ENCODE measurements around the gene PPP2R1A. TPM values are rescaled to one million over a fixed set of nuclear protein-coding genes. Genes with fewer than 3 reads are reported as not detected.

The PPP2R1A gene
- total and polyA plus RNA-seq, 2 of the 13 experiments (the other 11 are each of a cell fraction or from before 2014, with no cell fraction given): 86.7 to 130 TPM

DNA sequence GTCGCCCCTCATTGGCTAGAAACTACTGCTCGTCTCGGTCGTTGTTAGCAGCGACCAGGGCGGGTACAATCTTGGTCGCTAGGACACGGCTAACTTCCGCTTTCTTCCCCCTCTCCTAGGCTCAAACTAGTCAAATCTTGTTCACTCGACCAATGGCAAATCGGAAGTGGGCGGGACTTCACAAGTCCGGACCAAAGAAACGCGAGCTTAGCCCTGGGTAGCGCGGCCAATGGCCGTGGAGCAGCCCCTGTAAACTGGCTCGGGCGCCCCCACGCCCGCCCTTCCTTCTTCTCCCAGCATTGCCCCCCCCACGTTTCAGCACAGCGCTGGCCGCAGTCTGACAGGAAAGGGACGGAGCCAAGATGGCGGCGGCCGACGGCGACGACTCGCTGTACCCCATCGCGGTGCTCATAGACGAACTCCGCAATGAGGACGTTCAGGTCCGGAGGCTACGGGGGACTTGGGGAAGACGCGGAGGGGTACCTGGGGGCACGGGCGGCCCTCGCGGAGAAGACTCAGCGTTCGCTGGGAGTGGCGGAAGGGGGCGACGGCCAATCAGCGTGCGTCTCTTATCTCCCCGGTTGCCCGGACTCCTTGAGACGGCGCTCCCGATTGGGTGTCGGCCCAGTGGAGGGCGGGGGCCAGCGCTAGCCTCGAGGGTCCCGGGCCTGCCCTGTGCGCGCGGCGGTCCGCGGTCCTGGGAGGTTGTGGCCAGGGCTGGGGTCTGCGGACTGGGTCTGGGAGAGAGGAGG lies at the start of gene PPP2R1A (continued):
- TF ChIP-seq SNAI1 (CRISPR knock-in tag; IDR thresholded peaks at IDR 0.05; ENCODE audit: borderline replicate concordance) (peak; percentile 89; the same call in 1 of the 2 replicates), ZNF225 (CRISPR knock-in tag; IDR thresholded peaks at IDR 0.05) (0 out of 2 replicates have a peak, but pooled peaks have one; percentile 26), SP4 (CRISPR knock-in tag; IDR thresholded peaks at IDR 0.05) (peak; percentile 46; the same call in 1 of the 2 replicates), ZNF335 (CRISPR knock-in tag; IDR thresholded peaks at IDR 0.05) (no peak), ZNF605 (CRISPR knock-in tag; IDR thresholded peaks at IDR 0.05) (peak; percentile 43; the same call in 1 of the 2 replicates), KLF16 (CRISPR knock-in tag; IDR thresholded peaks at IDR 0.05) (peak in 1 of 2 experiments; percentile 33; a peak in 2 of 4 replicates), ZNF839 (CRISPR knock-in tag; IDR thresholded peaks at IDR 0.05; ENCODE audit: borderline replicate concordance) (0 out of 2 replicates have a peak, but pooled peaks have one; percentile 38), HINFP (CRISPR knock-in tag; IDR thresholded peaks at IDR 0.05; ENCODE audit: low read depth) (peak; percentile 91; the same call in 1 of the 2 replicates), MAZ (IDR thresholded peaks at IDR 0.05; ENCODE audit: borderline replicate concordance, low read depth, low read length) (peak; percentile 79), MAZ (CRISPR knock-in tag; IDR thresholded peaks at IDR 0.05; ENCODE audit: low read depth) (peak; percentile 70), CENPT (CRISPR knock-in tag; IDR thresholded peaks at IDR 0.05; ENCODE audit: low read depth) (no peak), ZNF639 (CRISPR knock-in tag; conservative IDR thresholded peaks at IDR 0.05) (peak; percentile 52; the same call in 1 of the 2 replicates), ZNF275 (CRISPR knock-in tag; IDR thresholded peaks at IDR 0.05; ENCODE audit: borderline replicate concordance) (0 out of 2 replicates have a peak, but pooled peaks have one; percentile 85), PHF20 (CRISPR knock-in tag; IDR thresholded peaks at IDR 0.05) (peak; percentile 36), SRY (CRISPR knock-in tag; IDR thresholded peaks at IDR 0.05) (peak; percentile 56; the same call in 1 of the 2 replicates), PHF8 (CRISPR knock-in tag; IDR thresholded peaks at IDR 0.05) (peak; percentile 95), ARNTL (CRISPR knock-in tag; IDR thresholded peaks at IDR 0.05) (peak; percentile 60; the same call in 1 of the 2 replicates)
- TF ChIP-seq, protein P1, sequence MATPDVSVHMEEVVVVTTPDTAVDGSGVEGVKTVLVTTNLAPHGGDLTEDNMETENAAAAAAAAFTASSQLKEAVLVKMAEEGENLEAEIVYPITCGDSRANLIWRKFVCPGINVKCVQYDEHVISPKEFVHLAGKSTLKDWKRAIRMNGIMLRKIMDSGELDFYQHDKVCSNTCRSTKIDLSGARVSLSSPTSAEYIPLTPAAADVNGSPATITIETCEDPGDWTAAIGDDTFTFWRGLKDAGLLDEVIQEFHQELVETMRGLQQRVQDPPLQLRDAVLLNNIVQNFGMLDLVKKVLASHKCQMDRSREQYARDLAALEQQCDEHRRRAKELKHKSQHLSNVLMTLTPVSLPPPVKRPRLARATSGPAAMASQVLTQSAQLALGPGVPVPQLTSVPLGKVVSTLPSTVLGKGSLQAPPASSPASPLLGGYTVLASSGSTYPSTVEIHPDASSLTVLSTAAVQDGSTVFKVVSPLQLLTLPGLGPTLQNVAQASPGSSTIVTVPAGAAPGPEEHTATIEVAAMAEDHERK (CRISPR knock-in tag; IDR thresholded peaks at IDR 0.05; ENCODE audit: low read depth): peak; percentile 7; the same call in 1 of the 2 replicates
- TF ChIP-seq, protein P2, sequence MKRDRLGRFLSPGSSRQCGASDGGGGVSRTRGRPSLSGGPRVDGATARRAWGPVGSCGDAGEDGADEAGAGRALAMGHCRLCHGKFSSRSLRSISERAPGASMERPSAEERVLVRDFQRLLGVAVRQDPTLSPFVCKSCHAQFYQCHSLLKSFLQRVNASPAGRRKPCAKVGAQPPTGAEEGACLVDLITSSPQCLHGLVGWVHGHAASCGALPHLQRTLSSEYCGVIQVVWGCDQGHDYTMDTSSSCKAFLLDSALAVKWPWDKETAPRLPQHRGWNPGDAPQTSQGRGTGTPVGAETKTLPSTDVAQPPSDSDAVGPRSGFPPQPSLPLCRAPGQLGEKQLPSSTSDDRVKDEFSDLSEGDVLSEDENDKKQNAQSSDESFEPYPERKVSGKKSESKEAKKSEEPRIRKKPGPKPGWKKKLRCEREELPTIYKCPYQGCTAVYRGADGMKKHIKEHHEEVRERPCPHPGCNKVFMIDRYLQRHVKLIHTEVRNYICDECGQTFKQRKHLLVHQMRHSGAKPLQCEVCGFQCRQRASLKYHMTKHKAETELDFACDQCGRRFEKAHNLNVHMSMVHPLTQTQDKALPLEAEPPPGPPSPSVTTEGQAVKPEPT (CRISPR knock-in tag; IDR thresholded peaks at IDR 0.05; ENCODE audit: low read depth): peak; percentile 84; the same call in 1 of the 2 replicates

Data from HepG2 (cell line).